PFSK-1 (cell line): ENCODE results near the gene SMIM31.

Source experiments
- POLR2AphosphoS5 ChIP-seq: IDR thresholded peaks from 2 replicates; pipeline ENCODE4 v1.6.1; 2012; ENCODE audit warnings: low read depth, mild to moderate bottlenecking, control low read depth, low read length, moderate library complexity
- SIN3A ChIP-seq: IDR thresholded peaks from 2 replicates; pipeline ENCODE4 v1.6.1; 2012; ENCODE audit warnings: mild to moderate bottlenecking, low read length, moderate library complexity, borderline replicate concordance; ENCODE audit not compliant: insufficient read depth
- TAF1 ChIP-seq: IDR thresholded peaks from 2 replicates; pipeline ENCODE4 v1.6.1; 2012; ENCODE audit warnings: low read length, control low read depth, borderline replicate concordance; ENCODE audit not compliant: insufficient read depth
- TF ChIP-seq, protein P1 (sequence below), 2 experiments: IDR thresholded peaks; 2 replicates each; pipeline versions ENCODE4 v1.6.1 to v1.8.0; 2011 to 2012; ENCODE audit warnings: low read depth in 2 of 2, low read length in 2 of 2, control low read depth in 1 of 2, inconsistent platforms in 1 of 2, mild to moderate bottlenecking in 1 of 2, moderate library complexity in 1 of 2; ENCODE audit not compliant: insufficient read depth in 1 of 2

DNA sequence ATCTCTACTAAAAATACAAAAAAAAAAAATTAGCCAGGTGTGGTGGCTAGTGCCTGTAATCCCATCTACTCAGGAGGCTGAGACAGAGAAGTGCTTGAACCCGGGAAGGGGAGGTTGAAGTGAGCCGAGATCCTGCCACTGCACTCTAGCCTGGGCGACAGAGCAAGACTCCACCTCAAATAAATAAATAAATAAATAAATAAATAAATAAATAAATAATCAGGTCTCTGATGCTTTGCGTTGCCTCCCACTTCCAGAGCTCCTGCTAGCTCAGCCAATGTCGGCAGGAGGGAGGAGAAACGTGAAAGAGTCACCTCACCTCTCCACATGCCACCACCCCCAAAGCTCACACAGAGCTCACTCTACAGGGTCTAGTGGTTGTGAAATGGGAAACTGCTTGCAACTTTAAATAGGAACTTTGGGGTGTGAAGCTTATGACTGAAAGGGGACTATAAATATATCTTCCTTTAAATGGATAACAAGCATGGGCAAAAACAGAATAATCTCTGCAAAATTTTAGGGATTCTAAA, 7.9 kb downstream of the SMIM31 start:
- no peak for TF ChIP-seq POLR2AphosphoS5
- no peak for TF ChIP-seq TAF1
- TF ChIP-seq, protein P1, sequence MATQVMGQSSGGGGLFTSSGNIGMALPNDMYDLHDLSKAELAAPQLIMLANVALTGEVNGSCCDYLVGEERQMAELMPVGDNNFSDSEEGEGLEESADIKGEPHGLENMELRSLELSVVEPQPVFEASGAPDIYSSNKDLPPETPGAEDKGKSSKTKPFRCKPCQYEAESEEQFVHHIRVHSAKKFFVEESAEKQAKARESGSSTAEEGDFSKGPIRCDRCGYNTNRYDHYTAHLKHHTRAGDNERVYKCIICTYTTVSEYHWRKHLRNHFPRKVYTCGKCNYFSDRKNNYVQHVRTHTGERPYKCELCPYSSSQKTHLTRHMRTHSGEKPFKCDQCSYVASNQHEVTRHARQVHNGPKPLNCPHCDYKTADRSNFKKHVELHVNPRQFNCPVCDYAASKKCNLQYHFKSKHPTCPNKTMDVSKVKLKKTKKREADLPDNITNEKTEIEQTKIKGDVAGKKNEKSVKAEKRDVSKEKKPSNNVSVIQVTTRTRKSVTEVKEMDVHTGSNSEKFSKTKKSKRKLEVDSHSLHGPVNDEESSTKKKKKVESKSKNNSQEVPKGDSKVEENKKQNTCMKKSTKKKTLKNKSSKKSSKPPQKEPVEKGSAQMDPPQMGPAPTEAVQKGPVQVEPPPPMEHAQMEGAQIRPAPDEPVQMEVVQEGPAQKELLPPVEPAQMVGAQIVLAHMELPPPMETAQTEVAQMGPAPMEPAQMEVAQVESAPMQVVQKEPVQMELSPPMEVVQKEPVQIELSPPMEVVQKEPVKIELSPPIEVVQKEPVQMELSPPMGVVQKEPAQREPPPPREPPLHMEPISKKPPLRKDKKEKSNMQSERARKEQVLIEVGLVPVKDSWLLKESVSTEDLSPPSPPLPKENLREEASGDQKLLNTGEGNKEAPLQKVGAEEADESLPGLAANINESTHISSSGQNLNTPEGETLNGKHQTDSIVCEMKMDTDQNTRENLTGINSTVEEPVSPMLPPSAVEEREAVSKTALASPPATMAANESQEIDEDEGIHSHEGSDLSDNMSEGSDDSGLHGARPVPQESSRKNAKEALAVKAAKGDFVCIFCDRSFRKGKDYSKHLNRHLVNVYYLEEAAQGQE (IDR thresholded peaks at IDR 0.05; ENCODE audit: insufficient read depth in 1 of 2, low read depth in 2 of 2, low read length in 2 of 2): no peak
- TF ChIP-seq SIN3A: no peak
